NCI-H345 treated with DMSO at 0.1 percent for 48 hours (cell line): ENCODE results near the gene LRRC3B.

Source experiments
- DNase-seq: peaks from one replicate; lab custom pipeline; 2025; ENCODE audit not compliant: unreplicated experiment; lab: John Stamatoyannopoulos, UW

Gene LRRC3B

DNA sequence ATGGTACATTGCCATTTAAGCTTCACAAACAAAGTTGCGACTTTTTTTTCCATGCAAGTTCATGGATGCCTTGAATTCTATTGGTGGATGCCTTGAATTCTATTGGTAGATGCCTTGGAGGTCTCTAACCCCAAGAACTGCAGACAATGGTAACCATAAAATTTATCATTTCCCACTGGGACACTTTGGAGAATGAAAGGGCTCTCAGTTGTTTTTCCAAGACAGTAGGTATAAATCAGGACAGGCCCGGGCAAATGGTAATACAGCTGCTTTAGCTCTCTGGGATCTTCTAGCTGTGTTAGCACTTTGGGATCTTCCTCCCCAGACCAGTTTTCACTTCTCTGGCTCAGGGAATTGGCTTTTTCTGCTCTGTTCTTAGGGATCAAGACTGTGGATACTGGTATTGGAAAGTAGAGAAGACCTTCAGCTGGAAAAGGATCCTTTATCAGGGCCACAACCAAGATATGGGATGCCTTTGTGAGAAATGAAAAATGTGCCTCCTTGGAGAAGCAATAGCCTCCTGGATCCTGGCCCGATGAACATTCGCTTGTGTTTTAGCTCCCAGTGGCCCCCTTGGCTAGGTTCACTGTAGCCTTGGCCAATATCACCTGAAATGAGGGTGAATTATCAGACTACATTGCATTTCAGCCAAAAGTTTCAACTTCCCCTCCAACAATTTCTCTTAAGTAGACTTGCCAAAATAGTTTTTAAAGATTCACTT, 8.3 kb downstream of the LRRC3B start:
- DNase-seq = no peak

GRCh38 chr3:26631390-26631738, 8.8 kb downstream of the LRRC3B start:
- DNase-seq = no peak

- no peak for DNase-seq
Measured at GRCh38 chr3:26634601-26635000, 12.0 kb downstream of the LRRC3B start.

- no peak for DNase-seq
Measured at GRCh38 chr3:26636096-26636727, 13.6 kb downstream of the LRRC3B start.

DNA sequence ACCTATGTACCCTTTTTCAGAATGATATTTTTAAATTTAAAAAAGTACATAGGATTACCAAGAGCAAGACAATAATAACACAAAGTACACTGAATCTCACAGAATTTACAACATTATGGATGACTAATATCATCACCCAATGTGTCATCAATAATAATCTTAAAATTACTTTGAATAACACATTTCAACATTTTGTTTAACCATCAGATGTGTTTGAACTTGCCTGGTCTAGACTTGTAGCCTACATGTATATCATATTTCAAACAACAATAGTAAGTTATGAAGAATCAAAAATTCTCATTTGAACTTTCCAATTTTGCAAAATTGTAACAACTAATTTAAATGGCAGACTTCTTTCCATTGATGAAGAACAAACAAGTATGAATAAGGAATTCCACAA, 15.1 kb downstream of the LRRC3B start:
- DNase-seq = no peak

DNA sequence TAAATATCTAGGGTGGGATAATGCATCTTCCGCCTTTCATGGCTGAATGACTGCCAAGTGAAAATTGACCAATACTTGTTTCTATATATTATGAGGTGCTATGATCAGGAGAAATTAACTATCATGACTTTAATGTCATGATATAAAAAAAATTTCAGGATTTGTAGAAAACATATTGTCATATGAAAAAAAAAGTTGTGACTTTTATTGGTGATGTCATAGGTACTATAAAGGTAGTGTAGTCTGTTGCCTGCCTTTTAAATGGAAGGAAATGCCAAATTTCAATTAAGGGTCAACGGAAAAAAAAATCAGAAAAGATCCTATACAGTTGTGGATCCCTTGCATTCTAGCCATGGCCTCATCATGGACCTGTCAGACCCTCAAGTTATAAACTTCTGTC, 15.5 kb downstream of the LRRC3B start:
- DNase-seq = no peak

GRCh38 chr3:26639339-26639738, 16.8 kb downstream of the LRRC3B start:
- no peak for DNase-seq

DNA sequence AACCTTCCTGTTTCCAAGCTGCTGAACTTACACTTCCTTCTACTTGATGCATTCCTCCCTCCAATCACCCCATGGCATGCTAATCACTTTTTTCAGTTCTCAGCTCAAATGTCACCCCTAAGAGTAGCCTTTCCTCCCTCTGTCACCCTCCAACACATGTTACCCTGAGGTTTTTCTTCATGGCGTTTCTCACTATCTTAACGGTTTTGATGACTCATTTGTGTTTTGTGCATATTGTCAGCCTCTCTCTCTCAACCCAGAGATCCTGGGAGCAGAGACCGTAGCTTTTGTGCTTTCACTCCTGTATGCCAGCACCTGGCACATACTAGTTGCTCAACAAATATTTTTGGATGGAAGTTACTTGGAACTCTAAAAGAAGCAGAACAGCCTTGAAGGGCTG, 24.5 kb downstream of the LRRC3B start:
- no peak for DNase-seq

DNA sequence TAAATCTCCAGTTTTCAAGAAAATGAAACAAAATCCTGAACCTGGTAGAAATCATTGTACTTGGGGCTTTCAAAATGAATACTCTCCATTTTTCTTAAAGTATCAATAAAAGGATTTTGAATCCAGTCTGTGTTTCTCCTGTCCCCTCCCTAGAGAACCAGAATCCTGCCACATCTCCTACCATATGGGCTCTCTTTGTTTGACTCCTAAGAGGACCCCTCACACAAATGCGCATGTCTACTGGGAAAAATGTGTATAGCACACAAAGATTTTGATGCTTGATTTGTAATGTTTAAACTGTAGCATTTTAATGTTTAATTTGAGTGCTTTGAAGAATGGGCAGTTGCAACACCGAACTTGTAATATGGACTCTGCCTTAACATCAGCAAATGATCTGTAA, 25.9 kb downstream of the LRRC3B start:
- DNase-seq = no peak

- DNase-seq = no peak
Measured at GRCh38 chr3:26652164-26652563, 29.6 kb downstream of the LRRC3B start.

- DNase-seq = no peak
Measured at GRCh38 chr3:26653811-26654425, 31.3 kb downstream of the LRRC3B start.

GRCh38 chr3:26655231-26655630, 32.7 kb downstream of the LRRC3B start:
- DNase-seq = no peak

DNA sequence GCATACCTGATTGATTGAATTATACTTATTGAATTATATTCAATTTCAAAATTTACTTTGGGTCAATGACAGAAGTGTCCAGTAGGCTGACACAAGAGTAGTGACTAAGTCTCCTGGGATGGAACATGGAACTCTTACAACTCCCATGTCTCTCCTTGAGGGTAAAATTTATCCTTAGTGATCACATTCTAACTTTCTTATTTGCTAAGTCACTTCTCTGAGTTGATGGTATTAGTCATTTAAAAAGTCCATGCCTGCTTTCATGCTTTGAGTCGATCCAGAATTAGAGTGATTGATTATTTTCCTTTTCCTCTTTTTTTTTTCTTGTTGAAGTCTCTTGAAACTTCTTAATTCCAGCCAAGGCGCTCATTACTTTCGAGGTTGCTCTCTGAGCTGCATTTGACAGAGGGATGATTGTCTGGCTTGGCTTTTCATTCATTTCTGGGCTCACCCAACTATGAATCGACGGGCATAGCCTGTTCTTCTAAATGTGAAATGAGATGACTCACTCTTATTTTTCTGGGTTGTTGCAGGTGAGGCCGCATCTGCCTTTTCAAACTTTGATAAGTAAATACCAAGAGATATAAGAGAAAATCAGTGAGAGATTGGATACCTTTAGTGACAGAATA, 34.9 kb downstream of the LRRC3B start:
- DNase-seq = no peak

- no peak for DNase-seq
Measured at GRCh38 chr3:26668171-26668570, 45.6 kb downstream of the LRRC3B start.

GRCh38 chr3:26668696-26669095, 46.1 kb downstream of the LRRC3B start:
- DNase-seq = no peak

- no peak for DNase-seq
Measured at GRCh38 chr3:26675336-26675735, 52.8 kb downstream of the LRRC3B start.

DNA sequence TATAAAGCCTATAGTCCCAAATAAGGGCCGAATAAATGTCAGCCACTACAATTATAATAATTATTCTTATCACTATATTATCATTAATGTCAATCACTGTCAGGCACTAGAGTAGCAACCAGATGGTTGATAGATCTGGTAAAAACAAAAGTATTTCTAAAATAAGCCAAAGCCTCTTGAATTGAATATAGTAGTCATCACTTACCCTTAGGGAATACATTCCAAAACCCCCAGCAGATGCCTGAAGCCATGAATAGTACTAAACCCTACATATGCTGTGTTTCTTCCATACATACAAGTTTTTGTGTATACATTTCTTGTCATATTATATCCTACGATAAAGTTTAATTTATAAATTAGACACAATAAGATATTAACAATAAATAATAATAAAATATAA, 59.1 kb downstream of the LRRC3B start:
- DNase-seq = no peak

GRCh38 chr3:26682406-26682805, 59.8 kb downstream of the LRRC3B start:
- DNase-seq = peak; percentile 32

- DNase-seq = no peak
Measured at GRCh38 chr3:26683902-26684301, 61.3 kb downstream of the LRRC3B start.

- DNase-seq = no peak
Measured at GRCh38 chr3:26687466-26687865, 64.9 kb downstream of the LRRC3B start.

DNA sequence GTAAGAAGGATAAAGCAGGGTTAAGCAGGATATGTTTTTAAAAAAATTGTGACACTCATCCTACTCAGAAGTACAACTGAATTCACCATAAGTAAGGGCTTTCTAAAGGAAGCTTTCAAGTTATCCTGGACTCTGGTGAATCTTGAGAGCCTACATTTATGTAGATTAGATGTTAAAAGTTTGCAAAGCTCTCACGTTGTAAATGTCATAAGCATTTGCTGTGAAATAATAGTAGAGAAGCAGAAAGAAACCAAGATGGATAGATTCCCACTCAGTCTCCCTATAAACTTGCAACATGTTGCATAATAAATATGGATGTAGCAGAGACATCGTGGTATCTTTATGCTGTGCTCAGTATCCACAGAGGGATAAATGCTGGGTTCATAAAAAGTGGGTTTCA, 77.0 kb downstream of the LRRC3B start:
- DNase-seq = no peak

- DNase-seq = no peak
Measured at GRCh38 chr3:26703519-26703918, 80.9 kb downstream of the LRRC3B start.
